ENCODE results near the gene ANO10.

Gene ANO10

GRCh38 chr3:43341788-43342187 lies 280.0 kb downstream of the ANO10 start:
- DNase-seq (ENCODE audit: extremely low read depth, low read depth) = no peak
- H3K4me3 ChIP-seq (replicated peaks; ENCODE audit: low read depth, low read length) = no peak overlapping the region
- TF ChIP-seq CTCF (IDR thresholded peaks at IDR 0.05; ENCODE audit: low read depth, low read length, missing control alignments) = no peak

- no peak for TF ChIP-seq CTCF (IDR thresholded peaks at IDR 0.05; ENCODE audit: low read depth, low read length, missing control alignments)
- no peak for DNase-seq (ENCODE audit: extremely low read depth, low read depth)
- no peak overlapping the region for H3K4me3 ChIP-seq (replicated peaks; ENCODE audit: low read depth, low read length)
Measured at GRCh38 chr3:43340403-43340802, 281.4 kb downstream of the ANO10 start.

GRCh38 chr3:43338295-43338694 lies 283.5 kb downstream of the ANO10 start:
- no peak for TF ChIP-seq CTCF (IDR thresholded peaks at IDR 0.05; ENCODE audit: low read depth, low read length, missing control alignments)
- no peak overlapping the region for H3K4me3 ChIP-seq (replicated peaks; ENCODE audit: low read depth, low read length)
- no peak for DNase-seq (ENCODE audit: extremely low read depth, low read depth)

GRCh38 chr3:43335799-43336198 lies 286.0 kb downstream of the ANO10 start:
- no peak for DNase-seq (ENCODE audit: extremely low read depth, low read depth)
- TF ChIP-seq CTCF (IDR thresholded peaks at IDR 0.05; ENCODE audit: low read depth, low read length, missing control alignments) = no peak
- H3K4me3 ChIP-seq (replicated peaks; ENCODE audit: low read depth, low read length) = no peak overlapping the region

- TF ChIP-seq CTCF (IDR thresholded peaks at IDR 0.05; ENCODE audit: low read depth, low read length, missing control alignments) = no peak
- no peak for DNase-seq (ENCODE audit: extremely low read depth, low read depth)
- no peak overlapping the region for H3K4me3 ChIP-seq (replicated peaks; ENCODE audit: low read depth, low read length)
Measured at GRCh38 chr3:43334976-43335375, 286.8 kb downstream of the ANO10 start.

- DNase-seq (ENCODE audit: extremely low read depth, low read depth) = no peak
- no peak overlapping the region for H3K4me3 ChIP-seq (replicated peaks; ENCODE audit: low read depth, low read length)
- TF ChIP-seq CTCF (IDR thresholded peaks at IDR 0.05; ENCODE audit: low read depth, low read length, missing control alignments) = no peak
Measured at GRCh38 chr3:43331381-43331780, 290.4 kb downstream of the ANO10 start.

GRCh38 chr3:43330981-43331380 lies 290.8 kb downstream of the ANO10 start:
- no peak overlapping the region for H3K4me3 ChIP-seq (replicated peaks; ENCODE audit: low read depth, low read length)
- TF ChIP-seq CTCF (IDR thresholded peaks at IDR 0.05; ENCODE audit: low read depth, low read length, missing control alignments) = no peak
- DNase-seq (ENCODE audit: extremely low read depth, low read depth) = peak; percentile 32

Data from HFF-Myc (cell line).